A673 (cell line): ENCODE measurements around the gene PCED1B. TPM values are rescaled to one million over a fixed set of nuclear protein-coding genes. Genes with fewer than 3 reads are reported as not detected.

Experiments
- BruUV-seq: library from RNA; stranded (reverse); fragments of 400-500 nt; replicated peaks from 2 replicates; lab custom pipeline; 2021; lab: Mats Ljungman, UMichigan
- CTCF ChIA-PET: fragments of 300-600 bp; sonication (Branson Sonifier 250); formaldehyde crosslinking; loops from one replicate; lab custom pipeline; 2022; ENCODE audit warnings: antibody characterized with exemption; lab: Charles Lee
- POLR2A ChIA-PET: fragments of 300-600 bp; sonication (Branson Sonifier 250); formaldehyde crosslinking; loops from one replicate; lab custom pipeline; 2022; ENCODE audit warnings: antibody characterized with exemption; ENCODE audit not compliant: low non-redundant PET; lab: Charles Lee
- DNase-seq: peaks from one replicate; pipeline ENCODE4 v3.0.0-alpha.2; 2015; ENCODE audit warnings: low spot score
- H3K27ac ChIP-seq: fragments of 200-600 bp; sonication (generic); 2 replicates; pipeline ENCODE4 v1.5.1; 2016; ENCODE audit warnings: mixed run types, low read depth, mild to moderate bottlenecking, mixed read lengths, antibody characterized with exemption, low read length; ENCODE audit not compliant: poor library complexity, severe bottlenecking
- H3K27me3 ChIP-seq: fragments of 200-600 bp; sonication (generic); replicated peaks from 2 replicates; pipeline ENCODE4 v1.6.1; 2017; ENCODE audit warnings: mixed run types, low read depth, mild to moderate bottlenecking, mixed read lengths, antibody characterized with exemption, low read length; ENCODE audit not compliant: insufficient read depth, poor library complexity
- H3K36me3 ChIP-seq: fragments of 200-600 bp; sonication (generic); 2 replicates; pipeline ENCODE4 v1.6.1; 2016; ENCODE audit warnings: mixed run types, mild to moderate bottlenecking, mixed read lengths, antibody characterized with exemption, low read length; ENCODE audit not compliant: insufficient read depth, poor library complexity, severe bottlenecking
- H3K4me1 ChIP-seq: fragments of 200-600 bp; sonication (generic); 2 replicates; pipeline ENCODE4 v1.6.1; 2017; ENCODE audit warnings: mixed run types, mild to moderate bottlenecking, mixed read lengths, antibody characterized with exemption, low read length; ENCODE audit not compliant: insufficient read depth, poor library complexity, severe bottlenecking
- H3K4me3 ChIP-seq: fragments of 200-600 bp; sonication (generic); 2 replicates; pipeline ENCODE4 v1.5.1; 2016; ENCODE audit warnings: low read depth, mixed run types, mild to moderate bottlenecking, mixed read lengths, low read length; ENCODE audit not compliant: poor library complexity, severe bottlenecking
- H3K9me3 ChIP-seq: fragments of 200-600 bp; sonication (generic); 2 replicates; pipeline ENCODE4 v1.6.1; 2016; ENCODE audit warnings: mixed run types, low read depth, mild to moderate bottlenecking, mixed read lengths, antibody characterized with exemption, low read length; ENCODE audit not compliant: poor library complexity, severe bottlenecking
- CTCF ChIP-seq: fragments of 300-800, 200-600 bp; sonication (generic); conservative IDR thresholded peaks from 2 replicates; pipeline ENCODE4 v1.5.1; 2017; ENCODE audit warnings: low read depth, mild to moderate bottlenecking, antibody characterized with exemption, low read length, moderate library complexity, mixed read lengths
- EZH2 ChIP-seq: fragments of 200-600 bp; sonication (generic); IDR thresholded peaks from 2 replicates; pipeline ENCODE4 v1.6.1; 2017; ENCODE audit warnings: borderline replicate concordance, low read depth, mild to moderate bottlenecking, mixed read lengths, antibody characterized with exemption, low read length; ENCODE audit not compliant: poor library complexity, severe bottlenecking
- intact Hi-C: fragments of 100-400 bp; cut with micrococcal nuclease; formaldehyde crosslinking; loops from one replicate; pipeline ENCODE4 v1.10.0; 2022; ENCODE audit not compliant: unreplicated experiment
- total RNA-seq: library from RNA; stranded (reverse); gene quantifications from 2 replicates; pipeline ENCODE4 v1.2.3, GENCODE V29; 2021

Gene PCED1B
- total RNA-seq, 1 experiment from 2014 or later, result 3.1 TPM

- Histone ChIP-seq H3K36me3 (no peaks in the 10 kb centered on the region), H3K4me3 (no peak overlapping the region), H3K4me1 (peaks cover 38% of the 10 kb centered on the region), H3K27ac (peak overlapping the region; percentile 80), H3K9me3 (no peaks in the 10 kb centered on the region), H3K27me3 (no peaks in the 10 kb centered on the region)
- DNase-seq, result no peak
- TF ChIP-seq CTCF (no peak), EZH2 (no peak)
- intact Hi-C loops, result loop anchor here (5.0 kb wide), 1 partner anchor 142 kb away; no protein-coding TSS in a partner anchor
- BruUV-seq, result no TSS peak
- ChIA-PET POLR2A (no interaction called here), CTCF (no interaction called here)
Observed at GRCh38 chr12:47224563-47225133, 145.2 kb downstream of the PCED1B start.

- no peak overlapping the region for H3K27ac ChIP-seq
- H3K27me3 ChIP-seq, result no peaks in the 10 kb centered on the region
- no peak for DNase-seq
- H3K4me3 ChIP-seq, result no peak overlapping the region
- peaks cover 38% of the 10 kb centered on the region for H3K4me1 ChIP-seq
- H3K9me3 ChIP-seq, result no peaks in the 10 kb centered on the region
- intact Hi-C loops, result no loop called here
- H3K36me3 ChIP-seq, result no peaks in the 10 kb centered on the region
- POLR2A ChIA-PET, result no interaction called here
- no TSS peak for BruUV-seq
- TF ChIP-seq CTCF, result no peak
- TF ChIP-seq EZH2, result no peak
- CTCF ChIA-PET, result no interaction called here
Observed at GRCh38 chr12:47225356-47225755, 145.9 kb downstream of the PCED1B start.

- POLR2A ChIA-PET, result no interaction called here
- CTCF ChIA-PET, result interaction anchor here (0.6 to 1.1 kb wide), 2 partner anchors 147 to 171 kb away, joined by 3 to 4 read pairs; partner anchors contain the start of gene PCED1B
- no TSS peak for BruUV-seq
Observed at GRCh38 chr12:47226199-47226598, 146.8 kb downstream of the PCED1B start.

More at GRCh38 chr12:47226199-47226598, 146.8 kb downstream of the PCED1B start:
- Histone ChIP-seq H3K27ac (no peak overlapping the region), H3K27me3 (no peaks in the 10 kb centered on the region), H3K9me3 (no peaks in the 10 kb centered on the region), H3K36me3 (no peaks in the 10 kb centered on the region), H3K4me1 (peaks cover 38% of the 10 kb centered on the region), H3K4me3 (no peak overlapping the region)
- no peak for DNase-seq
- intact Hi-C loops, result no loop called here
- no peak for TF ChIP-seq EZH2
- no peak for TF ChIP-seq CTCF
